G401 (cell line): ENCODE measurements around the gene KCNK10. TPM values are rescaled to one million over a fixed set of nuclear protein-coding genes. Genes with fewer than 3 reads are reported as not detected.
A peak's percentile ranks its signal among the peaks of the same experiment; 100 is the strongest.

Experiments
- DNase-seq: peaks from one replicate; pipeline ENCODE4 v3.0.0-alpha.2; 2015; ENCODE audit warnings: low spot score
- in situ Hi-C: cut with HindIII; loops from 2 replicates; pipeline ENCODE4 v1.10.0; 2016; ENCODE audit warnings: low sequenced_read_pairs, mixed read lengths
- total RNA-seq: library from RNA; depleted of rRNA; stranded (reverse); fragments of >200 nt; shearing (Covaris generic); gene quantifications from 2 replicates; pipeline ENCODE4 v1.2.3, GENCODE V29; 2014

The KCNK10 gene
- total RNA-seq, 1 experiment from 2014 or later = not detected

DNA sequence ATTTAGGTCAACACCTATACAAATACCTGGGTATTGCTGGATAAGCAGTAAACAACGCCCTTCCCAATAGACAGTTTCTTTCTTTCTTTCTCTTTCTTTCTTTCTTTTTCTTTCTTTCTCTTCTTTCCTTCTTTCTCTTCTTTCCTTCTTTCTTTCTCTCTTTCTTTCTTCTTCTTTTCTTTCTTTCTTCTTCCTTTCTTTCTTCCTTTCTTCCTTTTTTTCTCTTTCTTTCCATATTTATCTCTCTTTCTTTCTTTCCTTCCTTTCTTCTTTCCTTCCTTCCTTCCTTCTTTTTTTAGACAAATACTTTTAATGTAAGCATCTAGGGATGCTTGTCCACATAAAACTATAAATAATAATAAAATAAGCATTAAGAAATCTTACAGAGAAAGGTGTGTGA, 123.2 kb downstream of the KCNK10 start:
- in situ Hi-C loops = no loop called here
- no peak for DNase-seq

- in situ Hi-C loops = no loop called here
- peak; percentile 36 for DNase-seq
These were observed 124.6 kb downstream of the KCNK10 start for GRCh38 chr14:88198446-88198845.

GRCh38 chr14:88196925-88197324, 126.1 kb downstream of the KCNK10 start:
- no peak for DNase-seq
- in situ Hi-C loops = no loop called here

GRCh38 chr14:88196116-88196890, 126.8 kb downstream of the KCNK10 start:
- no peak for DNase-seq
- in situ Hi-C loops = no loop called here

- in situ Hi-C loops = no loop called here
- peak; percentile 62 for DNase-seq
These were observed 127.4 kb downstream of the KCNK10 start for GRCh38 chr14:88195676-88196075.

DNA sequence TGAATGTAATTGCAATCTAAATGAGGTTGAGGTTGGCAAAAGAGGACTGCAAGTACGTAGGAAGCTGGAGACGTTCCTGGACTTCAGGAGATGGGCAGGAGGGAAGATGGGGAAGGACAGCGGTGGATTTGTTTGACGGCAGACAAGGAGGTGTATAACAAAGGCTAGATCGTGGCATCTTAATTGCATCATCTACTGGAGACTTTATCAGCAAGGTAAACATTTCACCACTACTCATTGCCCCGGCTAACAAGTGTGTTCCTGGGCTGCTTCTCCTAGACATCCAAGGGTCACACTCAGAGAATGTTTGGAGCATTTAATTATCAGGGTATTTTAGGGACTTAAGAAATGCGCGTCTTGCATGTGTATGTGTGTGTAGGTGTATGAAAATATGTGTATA, 128.5 kb downstream of the KCNK10 start:
- in situ Hi-C loops = no loop called here
- no peak for DNase-seq

GRCh38 chr14:88191605-88192004, 131.5 kb downstream of the KCNK10 start:
- DNase-seq = no peak
- in situ Hi-C loops = no loop called here

DNA sequence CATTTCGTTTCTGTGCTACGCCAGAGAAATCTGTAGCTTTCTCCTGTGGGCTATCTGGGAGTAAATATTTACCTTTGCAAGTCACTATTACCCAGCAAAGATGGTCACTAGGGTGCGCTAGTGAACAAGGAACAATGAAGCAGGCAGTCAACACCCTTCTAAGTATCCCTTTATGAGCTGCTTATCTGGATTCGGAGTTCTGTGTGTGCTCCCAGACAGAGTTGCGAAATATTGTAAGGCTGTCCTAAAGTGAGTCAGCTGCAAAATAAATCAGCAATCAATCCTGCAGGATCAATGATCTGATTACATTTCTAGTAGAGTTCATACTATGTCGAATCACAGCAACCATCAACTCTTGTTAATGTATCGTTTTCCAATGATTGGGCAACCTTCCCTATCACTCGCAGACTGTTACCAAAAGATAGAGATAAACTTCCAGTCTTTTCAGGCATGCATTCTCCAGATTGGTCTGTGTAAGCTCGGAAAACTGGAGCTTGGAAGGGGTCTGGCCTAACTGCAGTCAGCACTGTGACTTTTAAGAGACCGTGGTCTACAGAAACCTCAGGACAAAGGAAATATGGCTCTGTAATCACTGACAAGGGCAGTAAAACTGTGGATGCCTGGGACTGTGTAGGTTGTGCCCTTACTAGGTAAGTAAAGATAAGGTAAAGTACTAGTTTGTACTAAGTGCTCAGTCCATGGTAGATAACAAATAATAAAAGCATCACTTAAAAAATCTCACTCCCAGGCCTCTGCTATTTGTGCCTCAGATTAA, 133.5 kb downstream of the KCNK10 start:
- in situ Hi-C loops = no loop called here
- peak; percentile 98 for DNase-seq

- no peak for DNase-seq
- in situ Hi-C loops = no loop called here
These were observed 134.2 kb downstream of the KCNK10 start for GRCh38 chr14:88188745-88189416.

DNA sequence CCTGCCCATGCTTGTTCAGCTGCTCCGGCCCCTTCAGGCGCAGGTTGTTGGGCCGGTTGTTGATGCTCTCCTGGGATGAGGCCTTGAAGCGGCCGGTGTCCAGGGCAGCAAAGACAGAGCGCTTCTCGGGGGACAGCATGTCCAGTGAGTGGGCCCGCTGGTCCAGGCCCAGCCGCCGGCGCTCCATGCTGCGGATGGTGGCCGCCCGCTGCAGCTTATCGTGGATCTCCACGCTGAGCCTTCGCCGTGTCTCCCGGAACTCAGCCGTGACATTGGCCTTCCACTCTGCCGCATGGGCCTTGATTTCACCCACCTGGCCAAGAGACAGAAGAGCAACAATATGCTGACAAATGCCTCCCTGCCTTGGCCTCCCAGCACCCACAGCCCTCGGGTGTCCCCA, 137.2 kb downstream of the KCNK10 start:
- in situ Hi-C loops = no loop called here
- no peak for DNase-seq

- in situ Hi-C loops = no loop called here
- DNase-seq = no peak
These were observed 138.1 kb downstream of the KCNK10 start for GRCh38 chr14:88184956-88185355.

DNA sequence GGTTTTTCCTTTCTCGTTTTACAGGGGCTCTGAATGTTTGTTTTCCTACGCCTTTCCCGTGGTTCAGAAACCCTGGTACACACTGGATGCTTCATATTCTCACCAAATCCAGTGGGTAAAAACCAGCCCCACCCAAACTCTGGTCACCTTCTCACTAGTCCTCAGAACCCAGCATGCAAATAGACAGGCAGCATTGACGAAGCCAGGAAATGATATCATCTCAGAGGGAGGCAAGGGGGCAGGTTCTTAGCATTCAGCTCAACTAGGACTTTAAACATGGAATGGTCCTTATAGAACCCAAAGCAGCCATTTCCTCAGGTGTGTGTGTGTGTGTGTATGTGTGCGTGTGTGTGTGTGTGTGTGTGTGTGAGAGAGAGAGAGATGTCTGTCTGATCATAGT, 142.0 kb downstream of the KCNK10 start:
- in situ Hi-C loops = no loop called here
- no peak for DNase-seq

DNA sequence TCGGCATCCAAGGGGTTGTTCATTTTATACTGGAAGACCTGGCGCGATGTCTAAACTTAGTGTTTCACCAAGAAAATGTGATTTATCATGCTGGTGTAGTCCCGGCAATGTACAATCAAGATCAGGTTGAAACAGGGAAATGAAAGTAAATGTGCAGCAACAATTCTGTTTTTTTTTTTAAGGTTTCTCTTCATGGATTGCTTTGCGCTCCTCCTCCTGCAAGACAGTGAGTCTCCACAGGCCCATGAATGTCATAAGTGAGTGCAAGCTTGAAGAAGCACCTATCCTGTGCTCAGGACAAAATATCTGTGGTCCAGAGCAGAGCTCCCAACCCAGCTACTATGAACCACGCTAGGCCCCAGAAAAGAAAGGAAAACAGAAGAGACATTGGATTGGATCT, 143.4 kb downstream of the KCNK10 start:
- DNase-seq = peak; percentile 34
- in situ Hi-C loops = no loop called here

DNA sequence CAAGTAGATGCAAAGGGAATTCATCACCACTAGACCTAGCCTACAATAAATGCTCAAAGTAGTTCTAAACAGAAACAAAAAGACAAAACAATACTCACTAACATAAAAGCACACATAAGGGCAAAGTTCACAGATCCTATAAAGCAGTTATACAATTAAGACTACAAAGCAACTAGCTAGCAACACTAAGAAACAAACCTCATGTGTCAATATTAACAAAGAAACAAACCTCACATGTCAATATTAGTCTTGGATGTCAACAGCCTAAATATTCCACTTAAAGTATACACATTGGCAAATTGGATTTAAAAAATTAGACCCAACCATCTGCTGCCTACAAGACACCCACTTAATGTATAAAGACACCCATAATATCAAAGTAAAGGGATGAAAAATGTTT, 152.7 kb downstream of the KCNK10 start:
- DNase-seq = no peak
- in situ Hi-C loops = no loop called here

GRCh38 chr14:88168498-88169165, 154.4 kb downstream of the KCNK10 start:
- DNase-seq = no peak
- in situ Hi-C loops = no loop called here

DNA sequence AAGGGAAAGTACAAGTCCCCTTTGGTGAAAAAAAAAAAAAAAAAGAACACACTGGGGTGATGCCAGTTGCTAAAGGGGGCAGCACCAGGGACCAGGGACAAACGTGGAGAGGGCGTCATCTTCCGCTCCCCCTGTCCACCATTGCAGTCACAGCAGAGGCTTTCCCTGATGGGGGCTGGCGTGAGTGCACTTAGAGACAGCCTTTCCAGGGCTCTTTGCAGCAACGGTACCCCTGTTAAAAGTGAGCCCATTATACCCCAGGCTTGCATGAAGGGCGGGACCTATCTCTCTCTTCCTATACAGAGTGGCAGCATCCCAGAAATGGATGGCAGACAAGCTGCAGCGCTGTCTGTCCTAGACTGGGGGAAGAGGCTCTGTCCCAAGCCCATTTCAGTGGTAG, 155.0 kb downstream of the KCNK10 start:
- in situ Hi-C loops = no loop called here

DNA sequence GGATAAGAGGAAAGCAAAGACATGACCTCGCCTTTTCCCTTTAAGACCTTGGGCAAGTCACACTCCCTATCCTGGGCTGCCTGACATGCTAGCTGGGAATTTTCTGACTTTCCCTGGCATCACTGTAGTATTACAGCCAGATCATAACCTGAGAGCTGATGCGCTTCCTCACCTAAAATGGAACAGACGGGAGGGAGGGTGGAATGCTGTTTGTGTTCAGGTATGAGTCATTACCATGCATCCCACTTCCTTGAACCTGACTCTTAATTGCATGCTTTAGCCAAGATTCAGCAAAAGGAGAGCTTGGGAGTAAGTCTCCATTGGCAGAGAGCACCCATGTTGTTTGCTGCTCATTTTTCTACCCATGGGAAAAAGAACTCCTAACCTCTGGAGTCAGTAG, 156.5 kb downstream of the KCNK10 start:
- in situ Hi-C loops = no loop called here
- DNase-seq = no peak

More for the DNA sequence above, 155.0 kb downstream of the KCNK10 start:
- no peak for DNase-seq

DNA sequence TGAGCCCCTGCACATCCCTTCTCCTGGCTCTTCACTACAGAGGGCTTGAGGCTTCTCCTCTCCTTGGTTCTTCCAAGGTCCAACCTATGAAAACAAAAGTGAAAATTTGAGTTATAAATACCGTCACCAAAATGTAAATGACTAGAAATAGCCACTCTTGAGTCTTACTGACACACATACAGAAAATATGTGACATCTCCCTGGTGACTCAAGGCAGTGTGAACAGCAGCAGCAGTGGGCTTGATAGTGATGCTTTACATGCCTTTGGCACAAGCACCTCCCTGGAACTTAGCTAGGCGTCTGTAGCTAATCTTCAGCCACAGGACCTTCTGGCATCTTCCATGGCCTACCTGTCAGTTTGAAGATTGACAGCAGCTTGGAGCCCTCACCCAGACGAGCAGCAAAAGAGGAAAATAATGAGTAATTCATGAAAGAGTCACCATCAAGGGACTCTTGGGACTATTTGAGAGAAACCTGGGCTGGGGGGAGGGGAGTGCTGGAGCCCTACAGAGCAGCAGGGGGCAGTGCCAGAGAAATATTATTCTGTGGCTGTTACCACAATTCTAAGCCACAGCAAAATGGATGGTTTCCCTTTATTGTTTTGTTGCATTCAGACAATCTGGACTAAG, 158.0 kb downstream of the KCNK10 start:
- no peak for DNase-seq
- in situ Hi-C loops = no loop called here

GRCh38 chr14:88163731-88164255, 159.3 kb downstream of the KCNK10 start:
- no peak for DNase-seq
- in situ Hi-C loops = no loop called here
